Epithelial cell of proximal tubule (primary cell): ENCODE results near the gene MAZ. TPM values are rescaled to one million over a fixed set of nuclear protein-coding genes. Genes with fewer than 3 reads are reported as not detected.
"Not testable (repeated sequence)": the region's sequence is repeated elsewhere in the genome, so short reads cannot be mapped to it uniquely, and the experiment has no call there.

Source experiments
- DNase-seq: peaks from one replicate; pipeline ENCODE4 v3.0.0-alpha.2; 2011; ENCODE audit warnings: low read depth
- H3K4me3 ChIP-seq: 2 replicates; pipeline ENCODE4 v1.5.1; 2011; ENCODE audit warnings: low read depth, mild to moderate bottlenecking, low read length
- CTCF ChIP-seq: conservative IDR thresholded peaks from 2 replicates; pipeline ENCODE4 v1.5.1; 2012; ENCODE audit warnings: low read depth, mild to moderate bottlenecking, low read length
- total RNA-seq: library from RNA; depleted of rRNA; stranded (reverse); fragments of >200 nt; gene quantifications from 2 replicates; pipeline ENCODE4 v1.2.3, GENCODE V29; 2015

MAZ gene
- total RNA-seq, 1 donor from 2014 or later, result 174 TPM

GRCh38 chr16:29765167-29766032 lies 40.9 kb upstream of the MAZ start:
- TF ChIP-seq CTCF, result no peak
- DNase-seq, result no peak
- no peak overlapping the region for H3K4me3 ChIP-seq

- no peak overlapping the region for H3K4me3 ChIP-seq
- DNase-seq, result no peak
- TF ChIP-seq CTCF, result no peak
Observed at GRCh38 chr16:29766571-29766970, 39.8 kb upstream of the MAZ start.

GRCh38 chr16:29767062-29767461 lies 39.3 kb upstream of the MAZ start:
- no peak for DNase-seq
- no peak for TF ChIP-seq CTCF
- no peak overlapping the region for H3K4me3 ChIP-seq

GRCh38 chr16:29769507-29769906 lies 36.8 kb upstream of the MAZ start:
- no peak overlapping the region for H3K4me3 ChIP-seq
- no peak for DNase-seq
- no peak for TF ChIP-seq CTCF

GRCh38 chr16:29770250-29770929 lies 35.9 kb upstream of the MAZ start:
- no peak overlapping the region for H3K4me3 ChIP-seq
- DNase-seq, result no peak
- no peak for TF ChIP-seq CTCF

GRCh38 chr16:29772330-29772729 lies 34.0 kb upstream of the MAZ start:
- H3K4me3 ChIP-seq, DNase-seq: not testable (repeated sequence)

GRCh38 chr16:29774730-29775129 lies 31.6 kb upstream of the MAZ start:
- TF ChIP-seq CTCF, result no peak
- H3K4me3 ChIP-seq, result no peak overlapping the region
- no peak for DNase-seq
